ENCODE measurements around the gene OR2K2.
"Not testable (repeated sequence)": the region's sequence is repeated elsewhere in the genome, so short reads cannot be mapped to it uniquely, and the experiment has no call there.

OR2K2 gene

DNA sequence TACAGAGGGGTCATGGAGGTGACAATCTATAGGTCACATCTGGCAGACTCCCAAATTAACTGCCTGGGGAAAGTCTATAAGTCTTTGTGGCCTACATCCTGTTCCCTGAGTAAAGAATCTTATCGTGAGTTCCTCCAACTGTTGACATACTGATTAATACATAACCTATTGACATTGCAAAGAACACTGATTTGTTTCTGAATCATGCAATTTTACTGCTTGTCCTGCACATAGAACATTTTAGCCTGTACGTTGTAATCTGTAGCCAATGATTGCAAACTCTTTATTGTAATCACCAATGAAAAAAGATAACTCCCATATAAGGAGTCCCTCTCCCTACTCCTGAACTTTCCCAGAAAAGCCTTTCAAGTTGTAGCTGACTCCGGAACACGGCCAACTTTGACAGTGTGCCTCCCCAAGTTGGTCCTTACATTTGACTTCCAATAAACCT is 18.8 kb upstream of the OR2K2 start:
- Histone ChIP-seq H3K36me3 (replicated peaks) (no peaks in the 10 kb centered on the region), H3K27me3 (replicated peaks) (no peaks in the 10 kb centered on the region), H3K27ac (peak overlapping the region; percentile 34), H3K4me3 (ENCODE audit: low read depth, low read length) (no peak overlapping the region)
- TF ChIP-seq, protein P1, sequence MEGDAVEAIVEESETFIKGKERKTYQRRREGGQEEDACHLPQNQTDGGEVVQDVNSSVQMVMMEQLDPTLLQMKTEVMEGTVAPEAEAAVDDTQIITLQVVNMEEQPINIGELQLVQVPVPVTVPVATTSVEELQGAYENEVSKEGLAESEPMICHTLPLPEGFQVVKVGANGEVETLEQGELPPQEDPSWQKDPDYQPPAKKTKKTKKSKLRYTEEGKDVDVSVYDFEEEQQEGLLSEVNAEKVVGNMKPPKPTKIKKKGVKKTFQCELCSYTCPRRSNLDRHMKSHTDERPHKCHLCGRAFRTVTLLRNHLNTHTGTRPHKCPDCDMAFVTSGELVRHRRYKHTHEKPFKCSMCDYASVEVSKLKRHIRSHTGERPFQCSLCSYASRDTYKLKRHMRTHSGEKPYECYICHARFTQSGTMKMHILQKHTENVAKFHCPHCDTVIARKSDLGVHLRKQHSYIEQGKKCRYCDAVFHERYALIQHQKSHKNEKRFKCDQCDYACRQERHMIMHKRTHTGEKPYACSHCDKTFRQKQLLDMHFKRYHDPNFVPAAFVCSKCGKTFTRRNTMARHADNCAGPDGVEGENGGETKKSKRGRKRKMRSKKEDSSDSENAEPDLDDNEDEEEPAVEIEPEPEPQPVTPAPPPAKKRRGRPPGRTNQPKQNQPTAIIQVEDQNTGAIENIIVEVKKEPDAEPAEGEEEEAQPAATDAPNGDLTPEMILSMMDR (IDR thresholded peaks at IDR 0.05; ENCODE audit: low read depth, low read length, missing control alignments), result no peak
- peak; percentile 40 for DNase-seq
- in situ Hi-C loops (cut with HindIII; ENCODE audit: low pct_ligation_motif_present, low sequenced_read_pairs), result no loop called here

DNA sequence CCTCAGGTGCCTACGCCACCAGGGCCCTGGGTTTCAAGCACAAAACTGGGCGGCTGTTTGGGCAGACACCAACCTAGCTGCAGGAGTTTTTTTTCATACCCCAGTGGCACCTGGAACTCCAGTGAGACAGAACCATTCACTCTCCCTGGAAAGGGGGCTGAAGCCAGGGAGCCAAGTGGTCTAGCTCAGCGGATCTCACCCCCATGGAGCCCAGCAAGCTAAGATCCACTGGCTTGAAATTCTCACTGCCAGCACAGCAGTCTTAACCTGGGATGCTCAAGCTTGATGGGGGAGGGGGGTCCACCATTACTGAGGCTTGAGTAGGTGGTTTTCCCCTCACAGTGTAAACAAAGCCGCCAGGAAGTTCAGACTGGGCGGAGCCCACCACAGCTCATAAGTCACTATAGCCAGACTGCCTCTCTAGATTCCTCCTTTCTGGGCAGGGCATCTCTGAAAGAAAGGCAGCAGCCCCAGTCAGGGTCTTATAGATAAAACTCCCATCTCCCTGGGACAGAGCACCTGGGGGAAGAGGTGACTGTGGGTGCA is 4.4 kb upstream of the OR2K2 start:
- in situ Hi-C loops (cut with HindIII; ENCODE audit: low pct_ligation_motif_present, low sequenced_read_pairs); H3K4me3 ChIP-seq (ENCODE audit: low read depth, low read length); H3K27me3 ChIP-seq (replicated peaks); H3K36me3 ChIP-seq (replicated peaks); H3K27ac ChIP-seq: not testable (repeated sequence)
- peak; percentile 14 for DNase-seq

DNA sequence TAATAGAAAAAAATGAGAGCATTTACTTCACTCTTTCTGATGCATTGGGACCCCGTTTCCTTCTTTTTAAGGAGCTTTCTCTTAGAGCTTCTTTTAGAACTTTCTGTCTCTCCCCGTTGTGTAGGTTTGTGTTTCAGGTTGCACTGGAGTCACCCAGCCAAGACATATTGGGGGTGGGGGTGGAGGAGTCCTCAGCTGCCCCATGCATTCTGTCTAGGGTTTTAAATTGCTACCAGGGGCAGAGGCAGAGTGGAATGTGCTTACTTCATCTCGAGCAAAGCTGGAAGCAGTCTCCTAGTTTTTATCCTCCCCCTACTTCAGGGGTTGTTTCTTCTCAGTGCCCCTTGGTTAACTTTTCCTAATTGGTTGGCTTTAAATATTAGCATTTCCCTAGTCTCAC is 9.4 kb downstream of the OR2K2 start:
- H3K4me3 ChIP-seq (ENCODE audit: low read depth, low read length), result no peak overlapping the region
- H3K27me3 ChIP-seq (replicated peaks), result no peaks in the 10 kb centered on the region
- DNase-seq, result no peak
- H3K27ac ChIP-seq, result no peak overlapping the region
- in situ Hi-C loops (cut with HindIII; ENCODE audit: low pct_ligation_motif_present, low sequenced_read_pairs), result loop anchor here (25.0 kb wide), 1 partner anchor 683 kb away; no protein-coding TSS in a partner anchor
- H3K36me3 ChIP-seq (replicated peaks), result no peaks in the 10 kb centered on the region
- TF ChIP-seq, protein P1 (IDR thresholded peaks at IDR 0.05; ENCODE audit: low read depth, low read length, missing control alignments), result no peak

DNA sequence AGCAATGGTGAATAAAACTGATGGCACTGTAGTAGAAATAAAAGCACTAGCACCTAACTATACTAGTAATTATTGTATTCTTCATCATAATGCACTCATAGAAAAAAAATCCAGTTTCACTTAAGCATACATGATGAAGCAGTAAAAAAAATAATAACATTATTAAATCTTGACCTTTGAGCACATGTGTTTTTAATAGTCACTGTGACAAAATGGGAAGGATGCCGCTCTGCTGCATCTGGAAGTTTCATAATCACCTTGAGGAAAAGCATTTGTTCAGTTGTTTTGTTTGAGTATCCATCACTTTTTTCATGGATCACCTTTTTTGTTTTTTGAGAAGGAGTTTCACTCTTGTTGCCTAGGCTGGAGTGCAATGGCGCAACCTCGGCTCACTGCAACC is 13.2 kb downstream of the OR2K2 start:
- in situ Hi-C loops (cut with HindIII; ENCODE audit: low pct_ligation_motif_present, low sequenced_read_pairs), result loop anchor here (25.0 kb wide), 1 partner anchor 679 kb away; no protein-coding TSS in a partner anchor
- Histone ChIP-seq H3K36me3 (replicated peaks) (no peaks in the 10 kb centered on the region), H3K27me3 (replicated peaks) (no peaks in the 10 kb centered on the region), H3K4me3 (ENCODE audit: low read depth, low read length) (no peak overlapping the region), H3K27ac (no peak overlapping the region)
- TF ChIP-seq, protein P1 (IDR thresholded peaks at IDR 0.05; ENCODE audit: low read depth, low read length, missing control alignments), result no peak
- no peak for DNase-seq

DNA sequence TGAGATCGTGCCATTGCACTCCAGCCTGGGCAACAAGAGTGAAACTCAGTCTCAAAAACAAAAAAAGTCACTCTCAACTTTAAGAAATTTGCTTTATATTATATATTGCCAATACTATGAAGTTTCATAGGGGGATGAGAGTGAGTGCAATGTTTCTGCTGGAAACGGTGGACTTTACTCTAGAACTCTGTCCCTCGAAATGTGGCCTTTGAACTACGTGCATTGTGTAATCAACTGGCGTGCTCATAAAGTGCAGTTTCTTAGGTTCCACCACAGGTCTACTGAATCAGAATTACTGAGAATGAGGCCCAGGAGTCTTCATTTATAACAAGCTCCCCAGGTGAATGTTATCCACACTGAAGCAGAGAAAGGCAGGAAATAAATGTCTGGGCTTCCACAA is 24.1 kb downstream of the OR2K2 start:
- DNase-seq, result no peak
- TF ChIP-seq, protein P1 (IDR thresholded peaks at IDR 0.05; ENCODE audit: low read depth, low read length, missing control alignments), result no peak
- Histone ChIP-seq H3K4me3 (ENCODE audit: low read depth, low read length) (no peak overlapping the region), H3K36me3 (replicated peaks) (no peaks in the 10 kb centered on the region), H3K27me3 (replicated peaks) (no peaks in the 10 kb centered on the region), H3K27ac (no peak overlapping the region)
- in situ Hi-C loops (cut with HindIII; ENCODE audit: low pct_ligation_motif_present, low sequenced_read_pairs), result loop anchor here (25.0 kb wide), 1 partner anchor 669 kb away; no protein-coding TSS in a partner anchor

DNA sequence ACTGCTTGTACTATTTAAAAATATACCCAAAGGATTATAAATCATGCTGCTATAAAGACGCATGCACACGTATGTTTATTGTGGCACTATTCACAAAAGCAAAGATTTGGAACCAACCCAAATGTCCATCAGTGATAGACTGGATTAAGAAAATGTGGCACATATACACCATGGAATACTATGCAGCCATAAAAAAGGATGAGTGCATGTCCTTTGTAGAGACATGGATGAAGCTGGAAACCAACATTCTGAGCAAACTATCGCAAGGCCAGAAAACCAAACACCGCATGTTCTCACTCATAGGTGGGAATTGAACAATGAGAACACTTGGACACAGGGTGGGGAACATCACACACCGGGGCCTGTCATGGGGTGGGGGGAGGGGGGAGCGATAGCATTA is 26.0 kb downstream of the OR2K2 start:
- in situ Hi-C loops (cut with HindIII; ENCODE audit: low pct_ligation_motif_present, low sequenced_read_pairs), result loop anchor here (25.0 kb wide), 1 partner anchor 667 kb away; no protein-coding TSS in a partner anchor
- not testable (repeated sequence) for H3K36me3 ChIP-seq (replicated peaks); H3K27me3 ChIP-seq (replicated peaks); H3K27ac ChIP-seq; H3K4me3 ChIP-seq (ENCODE audit: low read depth, low read length); DNase-seq

DNA sequence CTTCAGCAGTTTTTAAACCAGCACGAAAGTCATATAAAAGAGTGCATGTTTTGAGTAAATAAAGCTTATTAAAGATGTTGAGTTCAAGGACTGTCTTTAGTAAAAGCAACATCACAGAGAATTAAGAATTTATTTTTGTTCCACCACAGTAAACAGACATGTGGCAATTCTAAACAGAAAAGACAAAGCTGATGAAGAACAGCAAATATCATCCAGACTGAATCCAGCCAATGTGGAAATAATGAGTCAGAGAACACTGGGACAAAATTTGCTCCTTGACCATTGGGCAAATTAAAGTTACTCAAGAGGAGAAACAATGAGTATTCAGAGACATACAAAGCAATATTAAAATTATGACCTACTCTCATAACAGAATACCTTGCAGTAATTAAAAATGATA is 28.8 kb downstream of the OR2K2 start:
- TF ChIP-seq, protein P1 (IDR thresholded peaks at IDR 0.05; ENCODE audit: low read depth, low read length, missing control alignments), result no peak
- H3K27me3 ChIP-seq (replicated peaks), result no peaks in the 10 kb centered on the region
- no peak overlapping the region for H3K4me3 ChIP-seq (ENCODE audit: low read depth, low read length)
- no peak overlapping the region for H3K27ac ChIP-seq
- H3K36me3 ChIP-seq (replicated peaks), result no peaks in the 10 kb centered on the region
- in situ Hi-C loops (cut with HindIII; ENCODE audit: low pct_ligation_motif_present, low sequenced_read_pairs), result loop anchor here (25.0 kb wide), 1 partner anchor 664 kb away; no protein-coding TSS in a partner anchor
- peak; percentile 9 for DNase-seq

Data from brain microvascular endothelial cell (primary cell).